SKM-1 (cell line): Measurements from ENCODE around the gene ALCAM.
"Not testable (repeated sequence)": the region's sequence is repeated elsewhere in the genome, so short reads cannot be mapped to it uniquely, and the experiment has no call there.

ENCODE experiments used
- DNase-seq: peaks from one replicate; lab custom pipeline; 2025; ENCODE audit not compliant: unreplicated experiment; lab: John Stamatoyannopoulos, UW

ALCAM gene

GRCh38 chr3:105385819-105386508, 19.3 kb downstream of the ALCAM start:
- no peak for DNase-seq

GRCh38 chr3:105387122-105387751, 20.5 kb downstream of the ALCAM start:
- no peak for DNase-seq

GRCh38 chr3:105388176-105388575, 21.5 kb downstream of the ALCAM start:
- no peak for DNase-seq

- DNase-seq = not testable (repeated sequence)
Measured at GRCh38 chr3:105389759-105390158, 23.1 kb downstream of the ALCAM start.

- DNase-seq = not testable (repeated sequence)
Measured at GRCh38 chr3:105392598-105392997, 25.9 kb downstream of the ALCAM start.

GRCh38 chr3:105394177-105394576, 27.5 kb downstream of the ALCAM start:
- DNase-seq = no peak

GRCh38 chr3:105397974-105398373, 31.3 kb downstream of the ALCAM start:
- DNase-seq = no peak

GRCh38 chr3:105398437-105398836, 31.7 kb downstream of the ALCAM start:
- DNase-seq = no peak

- no peak for DNase-seq
Measured at GRCh38 chr3:105399062-105399461, 32.4 kb downstream of the ALCAM start.

GRCh38 chr3:105399611-105400010, 32.9 kb downstream of the ALCAM start:
- DNase-seq = no peak

- DNase-seq = no peak
Measured at GRCh38 chr3:105401254-105401653, 34.5 kb downstream of the ALCAM start.

- DNase-seq = no peak
Measured at GRCh38 chr3:105401691-105402149, 35.0 kb downstream of the ALCAM start.

- no peak for DNase-seq
Measured at GRCh38 chr3:105402287-105402801, 35.6 kb downstream of the ALCAM start.

- not testable (repeated sequence) for DNase-seq
Measured at GRCh38 chr3:105403034-105403433, 36.3 kb downstream of the ALCAM start.

- no peak for DNase-seq
Measured at GRCh38 chr3:105406268-105406667, 39.6 kb downstream of the ALCAM start.

- no peak for DNase-seq
Measured at GRCh38 chr3:105409364-105409763, 42.7 kb downstream of the ALCAM start.

- DNase-seq = no peak
Measured at GRCh38 chr3:105413343-105413887, 46.7 kb downstream of the ALCAM start.

- no peak for DNase-seq
Measured at GRCh38 chr3:105414841-105415240, 48.1 kb downstream of the ALCAM start.

- no peak for DNase-seq
Measured at GRCh38 chr3:105415951-105416350, 49.2 kb downstream of the ALCAM start.

- no peak for DNase-seq
Measured at GRCh38 chr3:105417525-105418289, 51.0 kb downstream of the ALCAM start.

- no peak for DNase-seq
Measured at GRCh38 chr3:105422645-105423044, 55.9 kb downstream of the ALCAM start.
